Neural cell (in vitro differentiated cells): ENCODE measurements around the gene NBEAL1. TPM values are rescaled to one million over a fixed set of nuclear protein-coding genes. Genes with fewer than 3 reads are reported as not detected.

ENCODE experiments used
- H2AFZ ChIP-seq: fragments of 200-600, 300-800 bp; sonication (generic), shearing (Covaris generic); 2 replicates; pipeline ENCODE4 v1.6.0; 2014; ENCODE audit warnings: low read depth, mild to moderate bottlenecking, antibody characterized with exemption, low read length, moderate library complexity
- H3F3A ChIP-seq: fragments of 200-600 bp; shearing (Covaris generic); 2 replicates; pipeline ENCODE4 v1.6.1; 2016; ENCODE audit warnings: mild to moderate bottlenecking, moderate library complexity, mixed read lengths, antibody characterized with exemption, low read length; ENCODE audit not compliant: insufficient read depth, poor library complexity, severe bottlenecking
- H3K27ac ChIP-seq: fragments of 200-600, 300-800 bp; sonication (generic), shearing (Covaris generic); 2 replicates; pipeline ENCODE4 v1.5.1; 2014; ENCODE audit warnings: mild to moderate bottlenecking, low read length, moderate library complexity
- H3K27me3 ChIP-seq: fragments of 300-800, 200-600 bp; sonication (generic), shearing (Covaris generic); 2 replicates; pipeline ENCODE4 v1.6.0; 2014; ENCODE audit warnings: mild to moderate bottlenecking, low read depth, low read length, moderate library complexity; ENCODE audit not compliant: insufficient read depth
- H3K36me3 ChIP-seq: fragments of 300-800, 200-600 bp; sonication (generic), shearing (Covaris generic); 2 replicates; pipeline ENCODE4 v1.5.1; 2014; ENCODE audit warnings: mild to moderate bottlenecking, antibody characterized with exemption, low read length, moderate library complexity; ENCODE audit not compliant: insufficient read depth
- H3K4me2 ChIP-seq: fragments of 300-800, 200-600 bp; sonication (generic), shearing (Covaris generic); 2 replicates; pipeline ENCODE4 v1.6.0; 2014; ENCODE audit warnings: mild to moderate bottlenecking, low read length
- H3K4me3 ChIP-seq: fragments of 300-800, 200-600 bp; sonication (generic), shearing (Covaris generic); 2 replicates; pipeline ENCODE4 v1.5.1; 2014; ENCODE audit warnings: mild to moderate bottlenecking, low read length, moderate library complexity
- H3K79me2 ChIP-seq: fragments of 200-600 bp; shearing (Covaris generic); replicated peaks from 2 replicates; pipeline ENCODE4 v1.6.0; 2014; ENCODE audit warnings: mild to moderate bottlenecking, low read length, moderate library complexity; ENCODE audit not compliant: insufficient read depth
- H3K9ac ChIP-seq: fragments of 300-800, 200-600 bp; sonication (generic), shearing (Covaris generic); 2 replicates; pipeline ENCODE4 v1.6.1; 2016; ENCODE audit warnings: mild to moderate bottlenecking, low read length, mixed read lengths
- H3K9me2 ChIP-seq: fragments of 200-600 bp; shearing (Covaris generic); 2 replicates; pipeline ENCODE4 v1.6.1; 2016; ENCODE audit warnings: mild to moderate bottlenecking, low read length, mixed read lengths; ENCODE audit not compliant: insufficient read depth
- H3K9me3 ChIP-seq: fragments of 200-600, 300-800 bp; sonication (generic), shearing (Covaris generic); 2 replicates; pipeline ENCODE4 v1.6.1; 2016; ENCODE audit warnings: mild to moderate bottlenecking, mixed run types, low read length, moderate library complexity, mixed read lengths
- H4K20me1 ChIP-seq: fragments of 200-600 bp; shearing (Covaris generic); 2 replicates; pipeline ENCODE4 v1.6.1; 2016; ENCODE audit warnings: mild to moderate bottlenecking, mixed run types; ENCODE audit not compliant: insufficient read depth
- EP300 ChIP-seq: fragments of 450-650 bp; conservative IDR thresholded peaks from 2 replicates; pipeline ENCODE4 v1.6.1; 2014; ENCODE audit warnings: antibody characterized with exemption, mild to moderate bottlenecking, moderate library complexity; ENCODE audit not compliant: poor library complexity, severe bottlenecking
- EZH2 ChIP-seq: fragments of 200-600, 300-800 bp; shearing (Covaris generic), sonication (generic); IDR thresholded peaks from 2 replicates; pipeline ENCODE4 v1.6.1; 2014; ENCODE audit warnings: antibody characterized with exemption, low read length, borderline replicate concordance, mild to moderate bottlenecking; ENCODE audit not compliant: insufficient read depth, poor library complexity, severe bottlenecking
- MXI1 ChIP-seq: fragments of 450-650 bp; conservative IDR thresholded peaks from 2 replicates; pipeline ENCODE4 v1.6.1; 2014; ENCODE audit warnings: antibody characterized with exemption, mild to moderate bottlenecking; ENCODE audit not compliant: poor library complexity, severe bottlenecking
- POLR2AphosphoS5 ChIP-seq: IDR thresholded peaks from 2 replicates; pipeline ENCODE4 v1.6.1; 2012
- RAD21 ChIP-seq: fragments of 450-650 bp; conservative IDR thresholded peaks from 2 replicates; pipeline ENCODE4 v1.6.1; 2014; ENCODE audit warnings: antibody characterized with exemption, mild to moderate bottlenecking, moderate library complexity
- SMC3 ChIP-seq: fragments of 450-650 bp; conservative IDR thresholded peaks from 2 replicates; pipeline ENCODE4 v1.6.1; 2014; ENCODE audit warnings: antibody characterized with exemption, mild to moderate bottlenecking, moderate library complexity; ENCODE audit not compliant: poor library complexity
- TAF1 ChIP-seq: IDR thresholded peaks from 2 replicates; pipeline ENCODE4 v1.6.1; 2012; ENCODE audit warnings: low read depth
- polyA plus RNA-seq: library from polyadenylated mRNA; depleted of rRNA; stranded (reverse); fragments of >200 nt; gene quantifications from 2 replicates; pipeline ENCODE4 v1.2.3, GENCODE V29; 2014
- TF ChIP-seq, protein P1 (sequence below): IDR thresholded peaks from 2 replicates; pipeline ENCODE4 v1.6.1; 2012; ENCODE audit warnings: borderline replicate concordance
- TF ChIP-seq, protein P2 (sequence below): fragments of 450-650 bp; IDR thresholded peaks from 2 replicates; pipeline ENCODE4 v1.5.1; 2014; ENCODE audit warnings: antibody characterized with exemption, mild to moderate bottlenecking, moderate library complexity; ENCODE audit not compliant: poor library complexity, severe bottlenecking

NBEAL1 gene
- polyA plus RNA-seq, 1 donor from 2014 or later, result 7.9 TPM

DNA sequence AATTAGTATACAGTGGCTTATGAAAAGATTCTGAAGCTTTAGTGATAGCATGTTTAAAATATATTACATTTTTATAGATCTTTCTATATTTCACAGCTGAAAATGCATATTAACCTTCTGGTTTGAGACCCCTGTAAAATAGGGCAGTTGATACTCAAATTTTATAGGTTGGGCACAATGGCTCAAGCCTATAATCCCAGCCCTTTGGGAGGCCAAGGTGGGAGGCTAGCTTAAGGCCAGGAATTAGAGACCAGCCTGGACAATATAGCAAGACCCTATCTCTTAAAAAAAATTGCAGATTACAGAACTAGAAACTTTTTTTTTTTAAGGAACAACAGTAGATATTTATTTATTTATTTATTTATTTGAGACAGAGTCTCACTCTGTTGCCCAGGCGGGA is 31.2 kb downstream of the NBEAL1 start:
- Histone ChIP-seq H3K27me3 (no peaks in the 10 kb centered on the region), H4K20me1 (no peaks in the 10 kb centered on the region), H3K36me3 (no peaks in the 10 kb centered on the region), H2AFZ (no peak overlapping the region), H3K9me3 (no peaks in the 10 kb centered on the region), H3K4me3 (no peak overlapping the region), H3F3A (no peaks in the 10 kb centered on the region), H3K27ac (no peak overlapping the region), H3K79me2 (no peaks in the 10 kb centered on the region), H3K4me2 (no peak overlapping the region), H3K9me2 (no peaks in the 10 kb centered on the region), H3K9ac (no peak overlapping the region)
- TF ChIP-seq, protein P1, sequence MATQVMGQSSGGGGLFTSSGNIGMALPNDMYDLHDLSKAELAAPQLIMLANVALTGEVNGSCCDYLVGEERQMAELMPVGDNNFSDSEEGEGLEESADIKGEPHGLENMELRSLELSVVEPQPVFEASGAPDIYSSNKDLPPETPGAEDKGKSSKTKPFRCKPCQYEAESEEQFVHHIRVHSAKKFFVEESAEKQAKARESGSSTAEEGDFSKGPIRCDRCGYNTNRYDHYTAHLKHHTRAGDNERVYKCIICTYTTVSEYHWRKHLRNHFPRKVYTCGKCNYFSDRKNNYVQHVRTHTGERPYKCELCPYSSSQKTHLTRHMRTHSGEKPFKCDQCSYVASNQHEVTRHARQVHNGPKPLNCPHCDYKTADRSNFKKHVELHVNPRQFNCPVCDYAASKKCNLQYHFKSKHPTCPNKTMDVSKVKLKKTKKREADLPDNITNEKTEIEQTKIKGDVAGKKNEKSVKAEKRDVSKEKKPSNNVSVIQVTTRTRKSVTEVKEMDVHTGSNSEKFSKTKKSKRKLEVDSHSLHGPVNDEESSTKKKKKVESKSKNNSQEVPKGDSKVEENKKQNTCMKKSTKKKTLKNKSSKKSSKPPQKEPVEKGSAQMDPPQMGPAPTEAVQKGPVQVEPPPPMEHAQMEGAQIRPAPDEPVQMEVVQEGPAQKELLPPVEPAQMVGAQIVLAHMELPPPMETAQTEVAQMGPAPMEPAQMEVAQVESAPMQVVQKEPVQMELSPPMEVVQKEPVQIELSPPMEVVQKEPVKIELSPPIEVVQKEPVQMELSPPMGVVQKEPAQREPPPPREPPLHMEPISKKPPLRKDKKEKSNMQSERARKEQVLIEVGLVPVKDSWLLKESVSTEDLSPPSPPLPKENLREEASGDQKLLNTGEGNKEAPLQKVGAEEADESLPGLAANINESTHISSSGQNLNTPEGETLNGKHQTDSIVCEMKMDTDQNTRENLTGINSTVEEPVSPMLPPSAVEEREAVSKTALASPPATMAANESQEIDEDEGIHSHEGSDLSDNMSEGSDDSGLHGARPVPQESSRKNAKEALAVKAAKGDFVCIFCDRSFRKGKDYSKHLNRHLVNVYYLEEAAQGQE, result no peak
- TF ChIP-seq EZH2, result no peak
- TF ChIP-seq, protein P2, sequence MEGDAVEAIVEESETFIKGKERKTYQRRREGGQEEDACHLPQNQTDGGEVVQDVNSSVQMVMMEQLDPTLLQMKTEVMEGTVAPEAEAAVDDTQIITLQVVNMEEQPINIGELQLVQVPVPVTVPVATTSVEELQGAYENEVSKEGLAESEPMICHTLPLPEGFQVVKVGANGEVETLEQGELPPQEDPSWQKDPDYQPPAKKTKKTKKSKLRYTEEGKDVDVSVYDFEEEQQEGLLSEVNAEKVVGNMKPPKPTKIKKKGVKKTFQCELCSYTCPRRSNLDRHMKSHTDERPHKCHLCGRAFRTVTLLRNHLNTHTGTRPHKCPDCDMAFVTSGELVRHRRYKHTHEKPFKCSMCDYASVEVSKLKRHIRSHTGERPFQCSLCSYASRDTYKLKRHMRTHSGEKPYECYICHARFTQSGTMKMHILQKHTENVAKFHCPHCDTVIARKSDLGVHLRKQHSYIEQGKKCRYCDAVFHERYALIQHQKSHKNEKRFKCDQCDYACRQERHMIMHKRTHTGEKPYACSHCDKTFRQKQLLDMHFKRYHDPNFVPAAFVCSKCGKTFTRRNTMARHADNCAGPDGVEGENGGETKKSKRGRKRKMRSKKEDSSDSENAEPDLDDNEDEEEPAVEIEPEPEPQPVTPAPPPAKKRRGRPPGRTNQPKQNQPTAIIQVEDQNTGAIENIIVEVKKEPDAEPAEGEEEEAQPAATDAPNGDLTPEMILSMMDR, result no peak
- no peak for TF ChIP-seq RAD21
- no peak for TF ChIP-seq EP300
- TF ChIP-seq MXI1, result no peak
- TF ChIP-seq POLR2AphosphoS5, result no peak
- no peak for TF ChIP-seq SMC3
- no peak for TF ChIP-seq TAF1

DNA sequence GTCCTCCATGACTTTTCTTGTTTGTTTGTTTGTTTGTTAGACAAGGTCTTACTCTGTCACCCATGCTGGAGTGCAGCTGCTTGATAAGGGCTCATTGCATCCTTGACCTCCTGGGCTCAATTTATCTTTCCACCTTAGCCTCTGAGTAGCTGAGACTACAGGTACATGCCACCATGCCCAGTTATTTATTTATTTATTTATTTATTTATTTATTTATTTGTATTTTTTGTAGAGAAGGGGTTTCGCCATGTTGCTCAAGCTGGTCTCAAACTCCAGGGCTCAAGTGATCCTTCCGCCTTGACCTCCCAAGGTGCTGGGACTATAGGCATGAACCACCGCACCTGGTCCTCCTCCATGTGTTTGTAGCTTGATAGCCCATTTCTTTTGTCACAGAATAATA is 37.9 kb downstream of the NBEAL1 start:
- H2AFZ ChIP-seq, result no peak overlapping the region
- TF ChIP-seq SMC3 (no peak), TAF1 (no peak), MXI1 (no peak), POLR2AphosphoS5 (no peak), EP300 (no peak), EZH2 (no peak), RAD21 (no peak)
- TF ChIP-seq, protein P2, result no peak
- TF ChIP-seq, protein P1, result no peak
- no peaks in the 10 kb centered on the region for H3F3A ChIP-seq
- no peaks in the 10 kb centered on the region for H3K36me3 ChIP-seq
- H3K27ac ChIP-seq, result no peak overlapping the region
- no peaks in the 10 kb centered on the region for H4K20me1 ChIP-seq
- no peak overlapping the region for H3K4me2 ChIP-seq
- H3K4me3 ChIP-seq, result no peak overlapping the region
- no peaks in the 10 kb centered on the region for H3K9me2 ChIP-seq
- H3K27me3 ChIP-seq, result no peaks in the 10 kb centered on the region
- no peak overlapping the region for H3K9ac ChIP-seq
- H3K9me3 ChIP-seq, result no peaks in the 10 kb centered on the region
- no peaks in the 10 kb centered on the region for H3K79me2 ChIP-seq
